GM21528 (cell line): ENCODE measurements around the gene MRPL24.
A peak's percentile ranks its signal among the peaks of the same experiment; 100 is the strongest.

Source experiments
- ATAC-seq: cut with Tn5 transposase; IDR thresholded peaks from one replicate; pipeline ENCODE4 v1.9.1; 2021; ENCODE audit warnings: mild to moderate bottlenecking, moderate library complexity; ENCODE audit not compliant: unreplicated experiment, low FRiP score

MRPL24 gene

GRCh38 chr1:156744786-156745419, 4.0 kb upstream of the MRPL24 start:
- no peak for ATAC-seq

GRCh38 chr1:156744344-156744743, 3.5 kb upstream of the MRPL24 start:
- no peak for ATAC-seq

- ATAC-seq, result no peak
Measured at GRCh38 chr1:156743367-156744302, 2.7 kb upstream of the MRPL24 start.

- no peak for ATAC-seq
Measured at GRCh38 chr1:156742801-156743200, 1.9 kb upstream of the MRPL24 start.

GRCh38 chr1:156742017-156742416, 1.1 kb upstream of the MRPL24 start:
- no peak for ATAC-seq

- ATAC-seq, result peak; percentile 1
Measured at GRCh38 chr1:156741481-156741983, 644 bp upstream of the MRPL24 start.

GRCh38 chr1:156740237-156740740, 599 bp downstream of the MRPL24 start:
- ATAC-seq, result peak; percentile 2

- ATAC-seq, result no peak
Measured at GRCh38 chr1:156738916-156739315, 2.0 kb downstream of the MRPL24 start.

- no peak for ATAC-seq
Measured at GRCh38 chr1:156738407-156738806, 2.5 kb downstream of the MRPL24 start.

GRCh38 chr1:156733989-156734584, 6.8 kb downstream of the MRPL24 start:
- no peak for ATAC-seq

GRCh38 chr1:156728599-156729462, 12.1 kb downstream of the MRPL24 start, which contains the start of gene ISG20L2:
ISG20L2 (minus strand) TSS chr1:156728766; CDS start chr1:156727652, 1,114 bp downstream.
- peak; percentile 89 for ATAC-seq

- peak; percentile 53 for ATAC-seq
Measured at GRCh38 chr1:156727926-156728598, 12.8 kb downstream of the MRPL24 start, which contains the start of gene METTL25B. METTL25B (plus strand) TSS chr1:156728469; CDS start chr1:156729105, 636 bp downstream.

- ATAC-seq, result no peak
Measured at GRCh38 chr1:156727492-156727891, 13.4 kb downstream of the MRPL24 start.

- ATAC-seq, result no peak
Measured at GRCh38 chr1:156726549-156727226, 14.2 kb downstream of the MRPL24 start.

GRCh38 chr1:156725683-156726280, 15.1 kb downstream of the MRPL24 start:
- ATAC-seq, result no peak

GRCh38 chr1:156721535-156721934, 19.4 kb downstream of the MRPL24 start:
- ATAC-seq, result no peak

- ATAC-seq, result no peak
Measured at GRCh38 chr1:156721131-156721530, 19.8 kb downstream of the MRPL24 start.

GRCh38 chr1:156717351-156717750, 23.5 kb downstream of the MRPL24 start:
- ATAC-seq, result no peak
